HepG2 (cell line): Measurements from ENCODE around the gene CD2AP. TPM values are rescaled to one million over a fixed set of nuclear protein-coding genes. Genes with fewer than 3 reads are reported as not detected.

Source experiments
- AHDC1 ChIP-seq: sonication (generic); formaldehyde crosslinking; IDR thresholded peaks from 2 replicates; pipeline ENCODE4 v1.5.1; 2020; ENCODE audit warnings: mild to moderate bottlenecking, missing genetic modification reagents, borderline replicate concordance
- EP300 ChIP-seq, 3 experiments: sonication (generic) in 1 of 3; formaldehyde crosslinking in 1 of 3; IDR thresholded peaks; 2 replicates each; pipeline versions ENCODE4 v1.5.1 to v1.6.1; 2011 to 2020; ENCODE audit warnings: low read depth in 2 of 3, low read length in 2 of 3, borderline replicate concordance in 1 of 3, improper control_type of control experiment in 1 of 3, mild to moderate bottlenecking in 1 of 3, missing genetic modification reagents in 1 of 3, moderate library complexity in 1 of 3
- NONO ChIP-seq, 2 experiments: fragments of 450-650 bp in 1 of 2; sonication (generic) in 1 of 2; formaldehyde crosslinking in 1 of 2; IDR thresholded peaks in 1 of 2; conservative IDR thresholded peaks in 1 of 2; 2 replicates each; pipeline versions ENCODE4 v1.6.1 to v1.8.0; 2017 to 2022; ENCODE audit warnings: mild to moderate bottlenecking in 1 of 2, missing genetic modification reagents in 1 of 2, moderate library complexity in 1 of 2
- PAXIP1 ChIP-seq: sonication (generic); formaldehyde crosslinking; conservative IDR thresholded peaks from 2 replicates; pipeline ENCODE4 v1.4.0; 2020; ENCODE audit warnings: mild to moderate bottlenecking, missing genetic modification reagents, moderate library complexity
- RXRA ChIP-seq: sonication (generic); formaldehyde crosslinking; IDR thresholded peaks from 2 replicates; pipeline ENCODE4 v1.5.1; 2020; ENCODE audit warnings: missing genetic modification reagents
- SOX13 ChIP-seq, 3 experiments: fragments of 450-650 bp in 1 of 3; sonication (generic) in 1 of 3; formaldehyde crosslinking in 1 of 3; IDR thresholded peaks in 2 of 3; conservative IDR thresholded peaks in 1 of 3; 2 replicates each; pipeline versions ENCODE4 v1.5.0 to v1.6.1; 2016 to 2020; ENCODE audit warnings: antibody characterized with exemption in 1 of 3, mild to moderate bottlenecking in 1 of 3, missing compliant biosample characterization in 1 of 3, missing genetic modification reagents in 1 of 3, moderate library complexity in 1 of 3
- U2AF2 ChIP-seq: fragments of 200-400 bp; formaldehyde crosslinking; IDR thresholded peaks from 2 replicates; pipeline ENCODE4 v1.6.1; 2017; ENCODE audit warnings: low read depth, mild to moderate bottlenecking, low read length
- ZNF160 ChIP-seq: sonication (generic); formaldehyde crosslinking; IDR thresholded peaks from 2 replicates; pipeline ENCODE4 v1.8.0; 2022; ENCODE audit warnings: mild to moderate bottlenecking, inconsistent platforms, missing genetic modification reagents
- ZNF430 ChIP-seq: sonication (generic); formaldehyde crosslinking; IDR thresholded peaks from 2 replicates; pipeline ENCODE4 v1.9.0; 2021; ENCODE audit warnings: mild to moderate bottlenecking, missing genetic modification reagents
- ZNF609 ChIP-seq: sonication (generic); formaldehyde crosslinking; IDR thresholded peaks from 2 replicates; pipeline ENCODE4 v1.4.0; 2020; ENCODE audit warnings: mild to moderate bottlenecking, missing genetic modification reagents, borderline replicate concordance
- polyA plus RNA-seq, 8 experiments: library from polyadenylated mRNA; depleted of rRNA in 3 of 8; stranded (reverse) in 7 of 8; unstranded in 1 of 8; fragments of >200 nt; fragmentation: Illumina TruSeq in 4 of 8; extraction: Trizol in 4 of 8; gene quantifications; 2 replicates each; pipeline versions ENCODE4 v1.2.1 to v1.2.3, GENCODE V29; 2011 to 2016; ENCODE audit warnings: low read depth in 4 of 8, missing spikeins in 1 of 8, mixed read lengths in 1 of 8; ENCODE audit not compliant: insufficient read depth in 1 of 8
- total RNA-seq, 5 experiments: library from RNA; depleted of rRNA; stranded (reverse); fragments of >200 nt; fragmentation: Illumina TruSeq; extraction: Trizol; gene quantifications; 2 replicates each; pipeline ENCODE4 v1.2.3, GENCODE V29; 2016; ENCODE audit warnings: low read depth in 1 of 5

Gene CD2AP
- total and polyA plus RNA-seq, 2 of the 13 experiments (the other 11 are each of a cell fraction or from before 2014, with no cell fraction given), result 8.6 to 31.9 TPM

- TF ChIP-seq AHDC1 (CRISPR knock-in tag) (no peak), U2AF2 (no peak), ZNF160 (CRISPR knock-in tag) (no peak), NONO (IDR thresholded peaks at IDR 0.05) (no peak), NONO (CRISPR knock-in tag; conservative IDR thresholded peaks at IDR 0.05) (no peak), PAXIP1 (CRISPR knock-in tag) (no peak), RXRA (CRISPR knock-in tag) (no peak), ZNF430 (no peak), ZNF609 (no peak), SOX13 (IDR thresholded peaks at IDR 0.05) (no peak), SOX13 (CRISPR knock-in tag; conservative IDR thresholded peaks at IDR 0.05 in 1 of 2, IDR thresholded peaks at IDR 0.05 in 1 of 2) (no peak), EP300 (IDR thresholded peaks at IDR 0.05; ENCODE audit: low read depth in 2 of 2, low read length in 2 of 2) (no peak), EP300 (CRISPR knock-in tag; IDR thresholded peaks at IDR 0.05; ENCODE audit: borderline replicate concordance) (no peak)
These were observed 897 bp downstream of the CD2AP start (continued) for GRCh38 chr6:47478233-47479139.
